Neutrophil (primary cell): ENCODE measurements around the gene FAM171A2.

ENCODE experiments used
- H3K27ac ChIP-seq: fragments of 200-600 bp; sonication (generic); 2 replicates; pipeline ENCODE4 v1.5.1; 2016; ENCODE audit warnings: mild to moderate bottlenecking, moderate library complexity
- H3K27me3 ChIP-seq: fragments of 200-600 bp; sonication (generic); 2 replicates; pipeline ENCODE4 v1.6.0; 2016; ENCODE audit warnings: mild to moderate bottlenecking
- H3K36me3 ChIP-seq: fragments of 200-600 bp; sonication (generic); 2 replicates; pipeline ENCODE4 v1.5.1; 2017
- H3K4me1 ChIP-seq, 2 experiments: fragments of 200-600 bp in 1 of 2; sonication (generic) in 1 of 2; 1 replicate in 1 of 2; 2 replicates in 1 of 2; pipeline versions ENCODE4 v1.5.1 to v1.6.1; 2013 to 2016; ENCODE audit warnings: low read depth in 1 of 2, low read length in 1 of 2, mild to moderate bottlenecking in 1 of 2, moderate library complexity in 1 of 2; ENCODE audit not compliant: control insufficient read depth in 1 of 2, insufficient read depth in 1 of 2
- H3K4me3 ChIP-seq, 2 experiments: fragments of 200-600 bp in 1 of 2; sonication (generic) in 1 of 2; 1 replicate in 1 of 2; 2 replicates in 1 of 2; pipeline ENCODE4 v1.5.1; 2013 to 2016; ENCODE audit warnings: low read depth in 1 of 2, low read length in 1 of 2, mild to moderate bottlenecking in 1 of 2, moderate library complexity in 1 of 2
- H3K9me3 ChIP-seq: fragments of 200-600 bp; sonication (generic); 2 replicates; pipeline ENCODE4 v1.5.1; 2016
- CTCF ChIP-seq: fragments of 200-600 bp; sonication (generic); IDR thresholded peaks from 2 replicates; pipeline ENCODE4 v1.5.1; 2016; ENCODE audit warnings: antibody characterized with exemption

The FAM171A2 gene

DNA sequence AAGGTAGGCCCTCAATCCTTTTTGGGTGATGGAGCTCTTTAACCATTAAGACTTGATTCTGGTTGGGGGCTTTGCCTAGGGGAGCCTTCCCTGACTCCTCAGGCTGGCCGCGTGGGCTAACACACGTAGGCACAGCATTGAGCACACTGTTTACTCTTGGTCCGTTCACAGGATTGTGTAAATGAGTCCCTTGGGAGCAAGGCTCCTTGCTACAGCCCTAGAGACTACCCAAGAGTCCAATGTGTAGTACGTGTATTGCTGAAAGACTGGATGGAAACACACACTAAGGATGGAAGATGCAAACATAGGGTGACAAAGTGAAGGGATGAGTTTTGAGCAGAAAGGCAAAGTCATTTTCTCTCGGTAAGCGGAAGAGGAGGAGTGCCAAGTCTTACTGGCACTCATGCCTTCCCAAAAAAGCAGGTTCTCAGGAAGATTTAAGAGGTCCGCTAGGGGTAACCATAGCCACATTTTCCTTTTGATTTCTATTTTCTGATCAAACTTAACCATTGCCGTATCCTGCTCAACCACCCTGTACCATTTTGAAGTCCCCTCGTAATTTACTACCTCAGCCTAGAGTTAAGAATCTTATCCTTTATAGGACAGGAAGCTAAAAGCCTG lies 26.7 kb upstream of the FAM171A2 start:
- Histone ChIP-seq H3K4me1 (peaks cover 5 to 9% of the 10 kb centered on the region in 2 experiments), H3K9me3 (no peaks in the 10 kb centered on the region), H3K27me3 (peaks cover 39% of the 10 kb centered on the region), H3K27ac (no peak overlapping the region), H3K36me3 (no peaks in the 10 kb centered on the region), H3K4me3 (no peak overlapping the region)
- TF ChIP-seq CTCF, result no peak

DNA sequence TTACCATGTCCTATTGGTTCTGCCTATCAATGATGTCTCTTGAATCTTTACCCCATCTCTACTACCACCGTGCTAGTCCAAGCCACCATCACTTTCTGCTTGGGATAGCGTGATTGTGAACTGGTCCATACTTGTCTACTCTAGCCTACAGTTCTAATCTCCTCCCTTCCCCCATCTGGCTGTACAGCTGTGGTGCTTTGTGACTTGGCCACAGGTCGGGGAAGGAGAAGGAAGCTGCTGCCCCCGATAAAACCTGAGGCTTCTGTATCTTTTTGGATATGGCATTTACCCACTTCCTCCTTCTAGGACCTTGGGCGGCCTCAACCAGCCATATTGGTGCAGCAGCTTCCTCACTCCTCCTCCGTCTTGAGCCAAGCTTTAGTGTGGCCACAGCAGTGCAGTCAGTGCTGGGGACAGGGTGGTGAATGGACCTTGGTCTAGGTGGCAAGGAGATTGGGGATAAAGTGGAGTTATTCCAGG lies 26.1 kb upstream of the FAM171A2 start:
- no peak overlapping the region for H3K4me3 ChIP-seq
- H3K9me3 ChIP-seq, result no peaks in the 10 kb centered on the region
- H3K36me3 ChIP-seq, result no peaks in the 10 kb centered on the region
- H3K27ac ChIP-seq, result no peak overlapping the region
- no peak for TF ChIP-seq CTCF
- H3K27me3 ChIP-seq, result peaks cover 45% of the 10 kb centered on the region
- peaks cover 9 to 15% of the 10 kb centered on the region in 2 experiments for H3K4me1 ChIP-seq

GRCh38 chr17:44389281-44389680 lies 25.6 kb upstream of the FAM171A2 start, which contains the start of gene ITGA2B:
ITGA2B (minus strand) TSS chr17:44389649; CDS start chr17:44389473, 176 bp downstream.
- Histone ChIP-seq H3K27me3 (peaks cover 49% of the 10 kb centered on the region), H3K9me3 (no peaks in the 10 kb centered on the region), H3K4me3 (no peak within 1 kb of the TSS), H3K27ac (no peak within 1 kb of the TSS), H3K36me3 (no peaks in the 10 kb centered on the region), H3K4me1 (peaks cover 13 to 17% of the 10 kb centered on the region in 2 experiments)
- no peak for TF ChIP-seq CTCF

GRCh38 chr17:44387804-44388203 lies 24.2 kb upstream of the FAM171A2 start:
- no peak overlapping the region for H3K4me3 ChIP-seq
- H3K27ac ChIP-seq, result no peak overlapping the region
- H3K27me3 ChIP-seq, result peaks cover 64% of the 10 kb centered on the region
- TF ChIP-seq CTCF, result no peak
- H3K4me1 ChIP-seq, result peaks cover 13 to 17% of the 10 kb centered on the region in 2 experiments
- no peaks in the 10 kb centered on the region for H3K36me3 ChIP-seq
- H3K9me3 ChIP-seq, result no peaks in the 10 kb centered on the region

GRCh38 chr17:44386182-44386525 lies 22.5 kb upstream of the FAM171A2 start:
- TF ChIP-seq CTCF, result no peak
- Histone ChIP-seq H3K9me3 (no peaks in the 10 kb centered on the region), H3K27me3 (peaks cover 81% of the 10 kb centered on the region), H3K27ac (no peak overlapping the region), H3K36me3 (no peaks in the 10 kb centered on the region), H3K4me3 (no peak overlapping the region), H3K4me1 (peaks cover 13 to 17% of the 10 kb centered on the region in 2 experiments)
